ENCODE data around the gene TRIM49. TPM values are rescaled to one million over a fixed set of nuclear protein-coding genes. Genes with fewer than 3 reads are reported as not detected.
"Not testable (repeated sequence)": the region's sequence is repeated elsewhere in the genome, so short reads cannot be mapped to it uniquely, and the experiment has no call there.

The TRIM49 gene
- not detected for total RNA-seq

DNA sequence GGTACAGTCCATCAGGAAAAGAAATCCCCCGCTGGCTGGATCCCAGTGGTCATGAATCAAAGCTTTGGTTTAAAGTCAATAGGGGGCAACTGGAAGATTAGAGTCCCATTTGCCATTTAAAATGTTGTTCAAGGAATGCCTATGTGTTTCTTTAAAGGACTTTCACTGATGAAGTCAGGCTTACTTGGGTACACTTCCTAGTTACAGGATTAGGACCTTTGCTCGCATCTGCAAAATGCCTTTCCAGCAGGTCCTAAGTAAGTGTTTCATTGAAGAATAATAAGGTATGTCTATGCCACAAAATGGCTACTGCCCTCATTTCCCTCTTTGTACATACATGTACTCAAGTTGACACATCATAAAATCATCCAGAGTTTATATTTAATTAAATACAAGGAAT lies at the start of gene TRIM49:
Gene TRIM49 (minus strand): TSS at position 101 of the 400 bp plus-strand sequence. CDS start 4,106 bp downstream, outside the sequence.
- ATAC-seq; DNase-seq (ENCODE audit: low spot score in 2 of 2); H3K9me3 Mint-ChIP-seq: not testable (repeated sequence)

GRCh38 chr11:89826694-89827093 lies 18.3 kb upstream of the TRIM49 start:
- not testable (repeated sequence) for ATAC-seq; DNase-seq (ENCODE audit: low spot score in 2 of 2); H3K27ac Mint-ChIP-seq; H3K36me3 Mint-ChIP-seq; H3K9me3 Mint-ChIP-seq

More for the DNA sequence above, at the start of gene TRIM49:
- not testable (repeated sequence) for H3K36me3 Mint-ChIP-seq, H3K27ac Mint-ChIP-seq

DNA sequence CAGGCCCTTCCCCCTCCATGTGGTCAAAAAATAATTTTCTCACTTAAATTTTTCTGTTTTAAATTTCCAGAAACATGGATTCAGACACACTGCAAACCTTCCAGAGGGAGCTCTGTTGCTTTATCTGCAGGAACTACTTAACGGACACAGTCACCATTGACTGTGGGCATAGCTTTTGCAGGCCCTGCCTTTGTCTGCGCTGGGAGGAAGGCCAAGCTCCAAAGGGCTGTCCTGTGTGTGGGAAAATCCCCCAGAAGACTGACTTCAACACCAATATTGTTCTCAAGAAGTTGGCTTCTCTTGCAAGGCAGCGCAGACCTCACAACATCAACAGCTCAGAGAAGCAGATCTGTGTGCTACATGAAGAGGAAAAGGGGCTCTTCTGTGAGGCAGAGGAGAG lies 11.6 kb upstream of the TRIM49 start:
- H3K27ac Mint-ChIP-seq; H3K9me3 Mint-ChIP-seq; DNase-seq (ENCODE audit: low spot score in 2 of 2); H3K36me3 Mint-ChIP-seq; ATAC-seq: not testable (repeated sequence)

DNA sequence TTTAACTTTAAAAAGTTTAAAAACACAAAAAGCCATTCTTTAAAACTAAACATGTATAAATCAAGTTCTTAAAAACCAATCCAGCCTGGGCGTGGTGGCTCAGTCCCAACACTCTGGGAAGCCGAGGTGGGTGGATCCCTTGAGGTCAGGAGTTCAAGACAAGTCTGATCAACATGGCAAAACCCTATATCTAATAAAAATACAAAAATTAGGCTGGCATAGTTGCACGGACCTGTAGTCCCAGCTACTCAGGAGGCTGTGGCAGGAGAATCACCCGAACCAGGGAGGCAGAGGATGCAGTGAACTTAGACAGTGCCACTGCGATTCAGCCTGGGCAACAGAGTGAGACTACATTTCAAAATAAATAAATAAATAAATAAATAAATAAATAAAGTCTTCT lies 5.2 kb upstream of the TRIM49 start:
- H3K36me3 Mint-ChIP-seq; ATAC-seq; H3K9me3 Mint-ChIP-seq; H3K27ac Mint-ChIP-seq; DNase-seq (ENCODE audit: low spot score in 2 of 2): not testable (repeated sequence)

- not testable (repeated sequence) for H3K36me3 Mint-ChIP-seq; H3K9me3 Mint-ChIP-seq; ATAC-seq; H3K27ac Mint-ChIP-seq; DNase-seq (ENCODE audit: low spot score in 2 of 2)
Observed at GRCh38 chr11:89787506-89788063, 20.8 kb downstream of the TRIM49 start.

DNA sequence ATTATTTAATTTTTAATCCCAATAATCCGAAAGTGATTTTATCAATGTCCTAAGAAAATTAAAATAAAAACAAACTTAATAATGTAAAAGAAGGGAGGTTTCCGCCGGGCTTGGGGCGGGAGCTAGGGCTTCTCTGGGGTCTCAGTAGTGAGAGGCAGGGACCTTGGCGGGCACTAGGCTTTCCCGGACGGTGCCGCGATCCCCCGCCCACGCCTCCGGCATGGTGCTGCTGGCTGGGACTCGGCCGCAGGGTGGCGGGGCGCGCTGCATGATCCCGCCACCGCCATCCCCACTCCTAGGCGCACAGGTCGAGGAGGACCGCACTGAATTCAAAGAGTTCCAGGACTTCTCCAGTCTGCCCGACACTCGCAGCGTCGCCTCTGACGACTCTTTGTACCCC lies 22.6 kb downstream of the TRIM49 start:
- H3K36me3 Mint-ChIP-seq; H3K9me3 Mint-ChIP-seq; DNase-seq (ENCODE audit: low spot score in 2 of 2); ATAC-seq; H3K27ac Mint-ChIP-seq: not testable (repeated sequence)

DNA sequence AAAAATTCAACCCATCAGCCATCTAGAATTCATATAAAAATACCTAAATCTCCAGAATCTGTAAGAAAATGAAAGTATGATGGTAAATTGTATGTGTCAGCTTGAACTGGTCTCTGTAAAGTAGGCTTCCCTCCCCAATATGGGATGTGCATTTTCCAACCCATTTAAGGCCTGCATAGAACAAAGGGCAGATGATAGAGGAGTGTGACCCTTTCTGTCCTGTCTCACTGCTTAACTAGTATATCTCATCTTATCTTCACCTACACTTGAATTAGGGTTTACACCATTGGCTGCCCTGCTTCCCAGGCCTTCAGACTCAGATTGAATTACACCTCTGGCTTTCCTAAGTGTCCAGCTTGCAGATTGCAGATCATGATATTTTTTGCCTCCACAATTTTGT lies 57.6 kb downstream of the TRIM49 start:
- H3K36me3 Mint-ChIP-seq; H3K27ac Mint-ChIP-seq; ATAC-seq; H3K9me3 Mint-ChIP-seq; DNase-seq (ENCODE audit: low spot score in 2 of 2): not testable (repeated sequence)

Other genes with a start within 250 kb of the TRIM49 start
- gene TRIM77, start 98.3 kb downstream of the TRIM49 start, total RNA-seq: not detected
- gene TRIM64B, start 69.9 kb upstream of the TRIM49 start, total RNA-seq: not detected
- not detected for gene TRIM49D1, start 113.7 kb upstream of the TRIM49 start, total RNA-seq
- gene TRIM49D2, start 115.5 kb upstream of the TRIM49 start, total RNA-seq: not detected
- gene TRIM64, start 157.5 kb upstream of the TRIM49 start, total RNA-seq: not detected
- not detected for gene TRIM49C, start 222.5 kb upstream of the TRIM49 start, total RNA-seq

Data from activated naive CD4-positive, alpha-beta T cell treated with anti-CD3 and anti-CD28 coated beads, Interleukin-2, amount 50 U/mL, for 72 hours (primary cell).